Lung (tissue), 16 donors: ENCODE data around the gene PDE4B. TPM values are rescaled to one million over a fixed set of nuclear protein-coding genes. Genes with fewer than 3 reads are reported as not detected.

ENCODE experiments used
- ATAC-seq: fragments of 200-7000 bp; cut with Tn5 transposase; one replicate; pipeline ENCODE4 v1.9.1; 2020; ENCODE audit warnings: moderate number of reproducible peaks; ENCODE audit not compliant: insufficient read depth, low FRiP score
- DNase-seq, 3 donors: peaks; one replicate each; pipeline ENCODE4 v3.0.0-alpha.2; 2013 to 2017
- H3K27ac ChIP-seq, 2 donors: one replicate each; pipeline ENCODE4 v1.5.1; 2013; ENCODE audit warnings: mild to moderate bottlenecking in 2 of 2, moderate library complexity in 2 of 2, control low read depth in 1 of 2, inconsistent platforms in 1 of 2, low read depth in 1 of 2, low read length in 1 of 2
- H3K27me3 ChIP-seq, 3 donors: one replicate each; pipeline ENCODE4 v1.5.1; 2013; ENCODE audit warnings: low read length in 2 of 3; ENCODE audit not compliant: control insufficient read depth in 3 of 3, insufficient read depth in 3 of 3
- H3K36me3 ChIP-seq, 4 donors: one replicate each; pipeline ENCODE4 v1.5.1; 2013; ENCODE audit warnings: low read length in 4 of 4, mild to moderate bottlenecking in 1 of 4, moderate library complexity in 1 of 4; ENCODE audit not compliant: control insufficient read depth in 4 of 4, insufficient read depth in 4 of 4
- H3K4me1 ChIP-seq, 5 donors: one replicate each; pipeline ENCODE4 v1.5.1; 2013; ENCODE audit warnings: low read length in 5 of 5, mild to moderate bottlenecking in 2 of 5, moderate library complexity in 1 of 5; ENCODE audit not compliant: control insufficient read depth in 5 of 5, insufficient read depth in 5 of 5
- H3K4me3 ChIP-seq: one replicate; pipeline ENCODE4 v1.5.1; 2013; ENCODE audit warnings: mild to moderate bottlenecking, control low read depth, moderate library complexity
- H3K9ac ChIP-seq, 2 donors: one replicate each; pipeline ENCODE4 v1.5.1; 2013; ENCODE audit warnings: low read length in 2 of 2, control low read depth in 1 of 2; ENCODE audit not compliant: insufficient read depth in 1 of 2
- H3K9me3 ChIP-seq, 4 donors: one replicate each; pipeline ENCODE4 v1.5.1; 2013; ENCODE audit warnings: low read length in 3 of 4, mild to moderate bottlenecking in 1 of 4, moderate library complexity in 1 of 4; ENCODE audit not compliant: control insufficient read depth in 4 of 4, insufficient read depth in 3 of 4
- WGBS, 2 donors: extraction: QIAGEN DNeasy Blood & Tissue Kit; methylation state at CpG; one replicate each; pipeline ENCODE4 v1.1.7; 2013; 5-methylcytosine and 5-hydroxymethylcytosine counted together
- long read RNA-seq, 5 donors: transcript quantifications; one replicate each; lab custom pipeline, GENCODE V29; 2026
- polyA plus RNA-seq, 2 donors: library from polyadenylated mRNA; stranded (reverse); fragments of 200-250 nt; gene quantifications; one replicate each; pipeline ENCODE4 v1.2.1, GENCODE V29; 2013
- total RNA-seq, 2 donors: library from RNA; depleted of rRNA in 1 of 2; stranded (reverse); fragments of >200 nt in 1 of 2; gene quantifications; one replicate each; pipeline ENCODE4 v1.2.1, GENCODE V29; 2014 to 2021
- TF ChIP-seq, protein P1 (sequence below): IDR thresholded peaks from 2 replicates; pipeline ENCODE4 v1.5.1; 2012; ENCODE audit warnings: mild to moderate bottlenecking; ENCODE audit errors: control extremely low read depth, extremely low read depth
- donor health status: control.
- donor health status: control.
- donor health status: Bipolar disorder and iron deficiency.
- donor health status: healthy.
- donor health status: DM: yes; HTN: yes; CAD: no.

PDE4B gene
- 10 to 100 TPM in 1 of 2 donors, 1 to 10 TPM in 1; 10.0 to 96.2 TPM for total RNA-seq
- polyA plus RNA-seq, result 10 to 100 TPM in 1 of 2 donors, 1 to 10 TPM in 1; 4.0 to 30.5 TPM
- long read RNA-seq, donor 1, partial matches to known transcripts, result 0 of 1 reads
- long read RNA-seq, donor 1, other reads (novel, unspliced or antisense), result 0 of 1 reads
- long read RNA-seq, donor 2, partial matches to known transcripts, result 0 of 1 reads
- long read RNA-seq, donor 2, other reads (novel, unspliced or antisense), result 0 of 1 reads
- long read RNA-seq, donor 3, partial matches to known transcripts, result 0 of 1 reads
- long read RNA-seq, donor 3, other reads (novel, unspliced or antisense), result 0 of 1 reads
- long read RNA-seq, donor 4, partial matches to known transcripts, result 0 of 2 reads
- long read RNA-seq, donor 4, other reads (novel, unspliced or antisense), result 0 of 2 reads
- long read RNA-seq, donor 5, partial matches to known transcripts, result 0 of 2 reads
- long read RNA-seq, donor 5, other reads (novel, unspliced or antisense), result 0 of 2 reads

GRCh38 chr1:65792669-65793358 lies at the start of gene PDE4B:
Gene PDE4B, plus strand, starts transcription at chr1:65792895.
- peaks cover 0 to 54% (median 44%) of the 10 kb centered on the region in 3 donors for H3K27me3 ChIP-seq
- no peak within 1 kb of the TSS for H3K27ac ChIP-seq
- peak; percentile 15 for ATAC-seq
- no peak within 1 kb of the TSS for H3K4me3 ChIP-seq
- H3K4me1 ChIP-seq, result peaks cover 0 to 16% (median 11%) of the 10 kb centered on the region in 5 donors
- no peak within 1 kb of the TSS for H3K9ac ChIP-seq
- peak; percentile 22 to 50 (median 29) for DNase-seq
- 1 to 2% methylated on average over 26 to 67 of the region's 67 CpGs for WGBS, 2 donors
- TF ChIP-seq, protein P1, sequence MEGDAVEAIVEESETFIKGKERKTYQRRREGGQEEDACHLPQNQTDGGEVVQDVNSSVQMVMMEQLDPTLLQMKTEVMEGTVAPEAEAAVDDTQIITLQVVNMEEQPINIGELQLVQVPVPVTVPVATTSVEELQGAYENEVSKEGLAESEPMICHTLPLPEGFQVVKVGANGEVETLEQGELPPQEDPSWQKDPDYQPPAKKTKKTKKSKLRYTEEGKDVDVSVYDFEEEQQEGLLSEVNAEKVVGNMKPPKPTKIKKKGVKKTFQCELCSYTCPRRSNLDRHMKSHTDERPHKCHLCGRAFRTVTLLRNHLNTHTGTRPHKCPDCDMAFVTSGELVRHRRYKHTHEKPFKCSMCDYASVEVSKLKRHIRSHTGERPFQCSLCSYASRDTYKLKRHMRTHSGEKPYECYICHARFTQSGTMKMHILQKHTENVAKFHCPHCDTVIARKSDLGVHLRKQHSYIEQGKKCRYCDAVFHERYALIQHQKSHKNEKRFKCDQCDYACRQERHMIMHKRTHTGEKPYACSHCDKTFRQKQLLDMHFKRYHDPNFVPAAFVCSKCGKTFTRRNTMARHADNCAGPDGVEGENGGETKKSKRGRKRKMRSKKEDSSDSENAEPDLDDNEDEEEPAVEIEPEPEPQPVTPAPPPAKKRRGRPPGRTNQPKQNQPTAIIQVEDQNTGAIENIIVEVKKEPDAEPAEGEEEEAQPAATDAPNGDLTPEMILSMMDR, result no peak
- H3K36me3 ChIP-seq, result no peaks in the 10 kb centered on the region
- peaks cover 0 to 4% (median 0%) of the 10 kb centered on the region in 4 donors for H3K9me3 ChIP-seq

DNA sequence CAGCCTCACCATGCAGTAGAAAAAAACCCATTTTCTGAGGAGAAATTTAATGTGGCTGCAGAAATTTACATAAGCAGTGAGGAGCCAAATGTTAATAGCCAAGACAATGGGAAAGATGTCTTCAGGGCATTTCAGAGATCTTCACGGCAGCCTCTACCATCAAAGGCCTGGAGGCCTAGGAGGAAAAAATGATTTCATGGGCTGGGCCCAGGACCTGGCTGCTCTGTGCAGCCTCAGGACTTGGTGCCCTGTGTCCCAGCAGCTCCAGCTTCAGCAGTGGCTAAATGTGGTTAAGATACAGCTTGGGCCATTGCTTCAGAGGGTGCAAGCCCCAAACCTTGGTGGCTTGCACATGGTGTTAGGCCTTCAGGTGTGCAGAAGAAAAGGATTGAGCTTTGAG lies 48.0 kb upstream of the PDE4B start:
- Histone ChIP-seq H3K4me1 (no peaks in the 10 kb centered on the region), H3K9ac (no peak overlapping the region), H3K4me3 (no peak overlapping the region), H3K9me3 (peaks cover 0 to 22% (median 1%) of the 10 kb centered on the region in 4 donors), H3K27ac (no peak overlapping the region), H3K36me3 (no peaks in the 10 kb centered on the region), H3K27me3 (no peaks in the 10 kb centered on the region)
- no peak for ATAC-seq
- TF ChIP-seq, protein P1, result no peak
- WGBS, 2 donors, result 97 to 100% methylated on average over 1 of the region's 1 CpG
- DNase-seq, result no peak

- TF ChIP-seq, protein P1, result no peak
- H3K9me3 ChIP-seq, result peaks cover 0 to 4% (median 0%) of the 10 kb centered on the region in 4 donors
- peak overlapping the region in 1 of 2 donors; percentile 14 for H3K27ac ChIP-seq
- ATAC-seq, result no peak
- no peak overlapping the region for H3K4me3 ChIP-seq
- no peaks in the 10 kb centered on the region for H3K27me3 ChIP-seq
- no peaks in the 10 kb centered on the region for H3K36me3 ChIP-seq
- H3K4me1 ChIP-seq, result no peaks in the 10 kb centered on the region
- 51 to 75% methylated on average over 3 of the region's 3 CpGs for WGBS, 2 donors
- H3K9ac ChIP-seq, result no peak overlapping the region
- DNase-seq, result no peak
Observed at GRCh38 chr1:65751961-65752360, 40.7 kb upstream of the PDE4B start.
